GM18508 (cell line): Measurements from ENCODE around the gene DPF3.
"Not testable (repeated sequence)": the region's sequence is repeated elsewhere in the genome, so short reads cannot be mapped to it uniquely, and the experiment has no call there.

Source experiments
- ATAC-seq: cut with Tn5 transposase; IDR thresholded peaks from one replicate; pipeline ENCODE4 v1.9.1; 2021; ENCODE audit warnings: moderate number of reproducible peaks; ENCODE audit not compliant: insufficient read depth, unreplicated experiment

DPF3 gene

DNA sequence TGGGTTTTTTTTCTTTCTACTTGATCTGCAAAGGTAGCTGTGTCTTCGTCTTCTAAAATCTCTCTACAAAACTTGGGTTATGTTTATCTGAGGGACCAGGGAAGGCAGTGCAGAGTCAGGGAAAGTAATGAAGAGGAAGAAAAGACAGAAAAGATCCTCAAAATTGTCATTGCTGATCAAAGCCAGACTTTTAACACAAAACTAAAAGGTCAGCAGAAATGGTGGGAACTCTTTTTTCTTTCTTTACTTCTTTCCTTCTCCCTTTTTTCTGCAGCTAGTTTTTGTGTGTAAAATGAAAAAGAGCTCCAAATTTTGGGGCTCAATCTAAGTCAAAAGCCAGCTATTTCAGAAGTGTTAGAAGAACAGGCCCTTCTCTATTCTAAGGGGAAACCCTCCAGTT lies 11.9 kb downstream of the DPF3 start:
- ATAC-seq, result no peak

- ATAC-seq, result no peak
These were observed 12.4 kb downstream of the DPF3 start for GRCh38 chr14:72881543-72881942.

GRCh38 chr14:72880820-72881219 lies 13.1 kb downstream of the DPF3 start:
- no peak for ATAC-seq

- ATAC-seq, result no peak
These were observed 13.7 kb downstream of the DPF3 start for GRCh38 chr14:72880164-72880563.

DNA sequence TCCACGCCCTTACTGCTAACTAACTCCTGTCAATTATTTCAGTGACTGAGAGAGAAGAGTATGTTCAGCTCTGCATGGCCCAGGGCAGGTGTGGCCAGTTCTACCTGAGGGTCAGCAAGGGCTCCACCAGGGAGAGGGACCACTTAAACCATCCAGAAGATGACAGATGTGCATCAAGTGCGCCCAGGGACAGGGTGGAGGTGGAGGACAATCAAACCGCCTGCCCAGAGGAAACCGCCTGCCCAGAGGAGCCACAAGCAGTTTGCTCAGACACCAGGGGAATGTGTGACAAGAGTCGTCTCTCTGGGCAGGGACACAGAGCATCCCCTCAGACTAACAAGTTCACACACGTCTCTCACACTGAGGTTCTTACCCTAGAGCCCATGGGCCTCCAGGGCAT lies 14.5 kb downstream of the DPF3 start:
- ATAC-seq, result no peak

GRCh38 chr14:72878746-72879145 lies 15.2 kb downstream of the DPF3 start:
- no peak for ATAC-seq

DNA sequence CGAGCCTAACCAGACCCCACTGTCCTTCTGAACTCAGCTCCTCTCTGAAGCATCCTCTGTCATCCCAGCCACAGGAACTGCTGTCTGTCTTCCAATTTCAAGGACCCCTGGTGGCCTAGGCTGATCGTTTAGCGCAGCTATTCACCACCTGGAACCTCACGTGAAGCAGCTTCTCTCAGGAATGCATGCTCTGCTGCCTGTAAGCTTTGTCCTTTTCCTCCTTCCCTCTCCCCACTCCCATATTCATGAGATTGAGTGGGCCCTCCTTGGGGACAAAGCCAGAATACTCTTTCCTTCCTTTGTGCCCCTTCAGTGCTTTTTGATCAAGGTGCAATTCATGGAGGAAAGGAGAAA lies 17.2 kb downstream of the DPF3 start:
- no peak for ATAC-seq

- no peak for ATAC-seq
These were observed 17.7 kb downstream of the DPF3 start for GRCh38 chr14:72876005-72876709.

DNA sequence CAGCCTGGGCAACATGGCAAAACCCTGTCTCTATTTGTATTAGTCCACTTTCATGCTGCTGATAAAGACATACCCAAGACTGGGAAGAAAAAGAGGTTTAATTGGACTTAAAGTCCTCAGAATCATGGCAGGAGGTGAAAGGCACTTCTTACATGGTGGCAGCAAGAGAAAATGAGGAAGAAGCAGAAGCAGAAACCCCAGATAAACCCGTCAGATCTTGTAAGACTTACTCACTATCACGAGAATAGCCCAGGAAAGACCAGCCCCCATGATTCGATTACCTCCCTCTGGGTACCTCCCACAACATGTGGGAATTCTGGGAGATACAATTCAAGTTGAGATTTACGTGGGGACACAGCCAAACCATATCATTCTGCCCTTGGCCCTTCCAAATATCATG lies 23.0 kb downstream of the DPF3 start:
- ATAC-seq, result not testable (repeated sequence)

DNA sequence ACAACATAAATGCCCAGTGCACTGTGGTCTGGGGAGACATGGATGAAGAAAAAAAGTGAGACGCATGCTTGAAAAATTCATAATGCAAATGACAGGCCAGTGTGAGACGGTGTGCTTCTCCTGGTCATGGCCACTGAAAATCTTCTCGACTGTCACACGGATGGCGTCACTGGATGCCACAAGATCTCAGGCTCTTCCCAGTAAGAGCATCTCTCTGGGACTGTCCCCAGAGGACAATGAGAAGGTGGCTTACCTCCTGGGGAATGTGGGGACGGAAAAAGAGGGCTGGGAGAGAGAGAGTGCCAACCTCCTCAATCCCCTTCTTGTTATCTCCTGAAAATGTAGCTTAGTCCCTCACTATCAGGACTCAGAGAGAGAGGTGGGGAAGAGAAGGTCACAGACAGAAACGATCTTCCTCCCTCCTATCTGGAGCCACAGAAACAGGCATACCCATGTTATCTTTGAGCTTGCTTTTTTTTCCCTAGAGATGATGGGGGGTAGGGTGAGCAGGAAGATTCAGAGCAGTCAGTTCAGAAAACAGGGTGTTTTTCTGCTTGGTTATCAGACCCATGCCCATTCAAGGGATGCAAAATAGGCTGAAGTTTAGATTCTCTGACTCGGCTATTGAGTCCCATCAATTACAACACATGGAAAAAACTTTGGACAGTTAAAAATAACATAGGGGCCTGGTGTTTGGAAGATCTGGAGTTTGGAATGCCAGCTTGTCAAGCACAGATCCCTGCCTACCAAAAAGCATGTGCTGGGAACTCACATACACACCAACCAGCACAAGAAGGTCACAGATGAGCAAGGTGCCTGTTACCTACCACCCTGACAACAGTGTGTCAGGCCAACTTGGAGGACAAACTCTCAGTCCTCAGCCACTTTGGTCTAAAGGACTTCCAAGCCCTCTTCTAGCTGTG lies 24.2 kb downstream of the DPF3 start:
- ATAC-seq, result no peak

DNA sequence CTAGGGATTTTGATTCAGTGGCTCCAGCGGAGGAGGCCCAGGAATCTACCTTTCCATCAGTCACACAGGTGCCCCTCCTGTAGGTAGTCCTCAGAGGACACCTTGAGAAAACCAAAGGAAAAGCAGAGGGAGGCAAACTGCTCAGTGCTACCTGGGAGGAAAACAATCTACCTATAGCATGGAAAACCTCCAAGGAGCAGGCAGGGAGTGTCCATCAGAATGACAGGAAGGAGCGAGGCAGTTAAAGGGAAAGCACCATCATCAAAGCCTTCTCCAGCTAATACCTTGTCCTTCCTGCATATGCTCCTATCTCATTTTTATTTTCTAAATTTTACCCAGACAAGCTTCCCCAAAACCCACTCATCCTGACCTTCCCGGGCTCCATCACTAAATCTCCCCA lies 25.4 kb downstream of the DPF3 start:
- no peak for ATAC-seq

- ATAC-seq, result no peak
These were observed 29.1 kb downstream of the DPF3 start for GRCh38 chr14:72864712-72865365.

- no peak for ATAC-seq
These were observed 30.5 kb downstream of the DPF3 start for GRCh38 chr14:72863216-72864006.

DNA sequence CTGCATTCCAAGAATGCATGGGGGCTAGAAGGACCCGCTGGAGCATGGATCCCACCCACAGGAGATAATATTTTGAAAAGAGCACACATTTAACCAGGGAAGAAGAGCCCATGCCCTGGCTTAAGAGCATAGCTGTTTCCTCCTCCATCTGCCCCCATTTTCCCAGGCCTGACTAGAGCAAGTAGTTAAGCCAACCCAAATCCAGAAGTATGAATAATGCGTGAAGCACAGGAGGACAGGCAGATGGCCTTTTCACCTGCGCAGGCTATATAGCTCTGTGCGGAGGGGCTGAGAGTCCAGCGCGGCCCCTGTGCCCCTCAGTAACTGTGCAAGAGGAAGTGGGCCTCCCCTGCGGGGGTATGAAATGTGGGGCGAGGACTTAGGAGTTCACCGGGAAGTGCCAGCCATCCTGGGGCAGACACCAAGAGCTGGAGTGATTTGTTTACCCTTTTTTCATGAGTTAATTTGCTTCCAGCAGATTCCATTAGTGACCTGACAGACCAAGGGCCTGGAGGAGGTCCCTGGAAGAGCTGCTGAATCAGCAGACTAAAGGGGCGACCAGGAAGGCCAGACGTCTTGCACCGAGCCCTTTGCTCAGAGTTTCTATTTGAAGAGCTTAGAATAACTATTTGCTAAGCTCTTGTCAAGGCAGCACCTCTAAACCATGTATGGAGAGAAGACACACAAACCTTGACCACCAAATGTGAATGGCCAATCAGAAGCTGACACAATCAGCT lies 37.2 kb downstream of the DPF3 start:
- ATAC-seq, result no peak

DNA sequence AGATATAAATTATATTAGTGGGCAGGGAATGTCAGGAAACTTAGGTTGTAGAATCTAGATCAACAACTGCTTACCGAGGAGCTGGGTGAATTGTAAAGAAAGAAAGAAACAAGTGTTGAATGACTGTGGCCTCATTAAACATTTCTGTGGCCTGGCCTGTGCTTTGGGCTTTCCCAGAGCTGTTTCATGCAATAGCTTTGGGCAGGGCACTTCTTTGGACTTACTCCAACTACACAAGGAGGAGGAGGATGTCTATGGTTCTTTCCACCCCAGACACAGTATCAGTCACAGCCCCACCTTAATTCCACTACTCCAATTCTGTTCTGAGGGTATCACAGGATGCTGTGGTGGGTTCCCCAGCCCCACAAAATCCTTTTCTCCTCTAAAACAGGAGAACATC lies 38.0 kb downstream of the DPF3 start:
- ATAC-seq, result no peak

- ATAC-seq, result no peak
These were observed 41.7 kb downstream of the DPF3 start for GRCh38 chr14:72852194-72852593.

- no peak for ATAC-seq
These were observed 42.3 kb downstream of the DPF3 start for GRCh38 chr14:72851635-72852034.

- ATAC-seq, result no peak
These were observed 43.5 kb downstream of the DPF3 start for GRCh38 chr14:72850360-72850759.

GRCh38 chr14:72849222-72849621 lies 44.7 kb downstream of the DPF3 start:
- no peak for ATAC-seq

GRCh38 chr14:72847721-72848120 lies 46.2 kb downstream of the DPF3 start:
- no peak for ATAC-seq
